ENCODE data around the gene C19orf73. TPM values are rescaled to one million over a fixed set of nuclear protein-coding genes. Genes with fewer than 3 reads are reported as not detected.

The C19orf73 gene
- total and polyA plus RNA-seq, 2 donors (not counting 1 experiment from before 2014, with no cell fraction given), result 0.30 to 0.83 TPM

DNA sequence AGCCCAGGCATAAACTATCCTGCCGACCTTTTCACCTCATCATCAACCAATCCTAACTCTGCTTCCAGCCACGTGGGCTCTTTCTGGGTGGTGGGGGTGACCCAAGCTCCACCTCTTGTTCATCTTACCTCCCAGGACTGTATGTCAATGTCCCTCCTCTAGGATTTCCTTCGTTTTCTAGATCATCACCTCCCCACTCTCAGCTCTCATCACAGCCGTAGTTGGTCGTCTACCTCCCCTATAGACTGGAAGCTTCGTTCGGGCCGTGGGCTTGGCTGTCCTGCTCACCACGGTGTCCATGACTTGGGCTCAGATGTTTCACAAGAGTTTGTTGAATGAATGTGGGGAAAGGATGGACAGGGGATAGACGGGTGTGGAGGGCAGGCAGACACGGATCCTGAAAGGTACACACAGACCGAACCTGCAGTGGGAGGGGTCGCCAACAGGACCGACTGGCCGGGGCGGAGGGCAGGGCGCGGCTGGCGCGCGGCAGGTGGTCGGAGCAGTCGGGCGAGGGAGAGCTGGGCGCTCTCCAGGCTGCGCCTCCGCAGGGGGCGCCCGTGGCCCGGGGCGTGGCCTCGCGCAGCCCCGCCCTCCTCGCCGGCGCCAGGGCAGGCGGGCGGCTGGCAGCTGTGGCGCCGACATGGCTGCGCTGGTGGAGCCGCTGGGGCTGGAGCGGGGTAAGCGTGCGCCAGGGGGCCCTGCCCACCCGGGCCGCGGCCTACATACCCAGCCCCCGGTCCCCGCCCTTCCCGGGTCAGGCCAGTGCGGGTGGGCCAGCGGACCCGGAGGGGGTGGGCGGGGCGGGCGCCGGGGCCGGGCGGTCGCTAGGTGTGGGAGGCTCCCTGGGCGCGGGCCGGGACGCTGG lies 4.9 kb downstream of the C19orf73 start, which contains the start of gene LIN7B:
Gene LIN7B (plus strand): TSS at position 609 of the 868 bp plus-strand sequence. CDS start 35 bp downstream, at position 644.
- H3K9me3 ChIP-seq (ENCODE audit: control insufficient read depth, insufficient read depth, low read depth, low read length), result no peaks in the 10 kb centered on the region
- H3K9ac ChIP-seq (ENCODE audit: insufficient read depth, low read length), result peak within 1 kb of the TSS; percentile 58
- no peaks in the 10 kb centered on the region for H3K27me3 ChIP-seq (ENCODE audit: control insufficient read depth, insufficient read depth, low read length)
- H3K4me3 ChIP-seq (replicated peaks in 1 of 4; ENCODE audit: control extremely low read depth in 1 of 4, insufficient read depth in 1 of 4, low read depth in 3 of 4, low read length in 4 of 4), result peak within 1 kb of the TSS; percentile 57 to 70 (median 65)
- H3K4me2 ChIP-seq (ENCODE audit: extremely low read depth, insufficient read depth, low read length), result peak within 1 kb of the TSS; percentile 89
- H3K36me3 ChIP-seq (ENCODE audit: control insufficient read depth, insufficient read depth, low read length), result peaks cover 2% of the 10 kb centered on the region
- DNase-seq (ENCODE audit: low read depth in 2 of 2), result peak; percentile 43 to 49
- TF ChIP-seq CTCF (conservative IDR thresholded peaks at IDR 0.05 in 1 of 2, IDR thresholded peaks at IDR 0.05 in 1 of 2; ENCODE audit: low read depth in 1 of 2, low read length in 2 of 2) (no peak), EZH2 (IDR thresholded peaks at IDR 0.05; ENCODE audit: low read length, missing control alignments) (no peak)
- H3K4me1 ChIP-seq (ENCODE audit: control insufficient read depth, extremely low read depth, insufficient read depth, low read length), result peaks cover 6% of the 10 kb centered on the region
- H2AFZ ChIP-seq (ENCODE audit: low read length), result peak within 1 kb of the TSS; percentile 78
- H3K79me2 ChIP-seq (ENCODE audit: control insufficient read depth, insufficient read depth, low read length), result no peaks in the 10 kb centered on the region
- H3K27ac ChIP-seq (ENCODE audit: insufficient read depth, low read length), result peak within 1 kb of the TSS; percentile 18
- H4K20me1 ChIP-seq (ENCODE audit: control insufficient read depth, extremely low read depth, insufficient read depth, low read length), result no peaks in the 10 kb centered on the region

GRCh38 chr19:49111218-49111998 lies 7.5 kb downstream of the C19orf73 start:
- H3K9ac ChIP-seq (ENCODE audit: insufficient read depth, low read length), result no peak overlapping the region
- TF ChIP-seq EZH2 (IDR thresholded peaks at IDR 0.05; ENCODE audit: low read length, missing control alignments) (no peak), CTCF (conservative IDR thresholded peaks at IDR 0.05 in 1 of 2, IDR thresholded peaks at IDR 0.05 in 1 of 2; ENCODE audit: low read depth in 1 of 2, low read length in 2 of 2) (no peak)
- no peaks in the 10 kb centered on the region for H3K9me3 ChIP-seq (ENCODE audit: control insufficient read depth, insufficient read depth, low read depth, low read length)
- DNase-seq (ENCODE audit: low read depth in 2 of 2), result no peak
- peaks cover 3% of the 10 kb centered on the region for H3K4me1 ChIP-seq (ENCODE audit: control insufficient read depth, extremely low read depth, insufficient read depth, low read length)
- H4K20me1 ChIP-seq (ENCODE audit: control insufficient read depth, extremely low read depth, insufficient read depth, low read length), result no peaks in the 10 kb centered on the region
- H3K79me2 ChIP-seq (ENCODE audit: control insufficient read depth, insufficient read depth, low read length), result no peaks in the 10 kb centered on the region
- no peak overlapping the region for H3K4me2 ChIP-seq (ENCODE audit: extremely low read depth, insufficient read depth, low read length)
- no peak overlapping the region for H3K27ac ChIP-seq (ENCODE audit: insufficient read depth, low read length)
- no peaks in the 10 kb centered on the region for H3K27me3 ChIP-seq (ENCODE audit: control insufficient read depth, insufficient read depth, low read length)
- H3K4me3 ChIP-seq (replicated peaks in 1 of 4; ENCODE audit: control extremely low read depth in 1 of 4, insufficient read depth in 1 of 4, low read depth in 3 of 4, low read length in 4 of 4), result no peak overlapping the region
- peaks cover 21% of the 10 kb centered on the region for H3K36me3 ChIP-seq (ENCODE audit: control insufficient read depth, insufficient read depth, low read length)
- H2AFZ ChIP-seq (ENCODE audit: low read length), result no peak overlapping the region

DNA sequence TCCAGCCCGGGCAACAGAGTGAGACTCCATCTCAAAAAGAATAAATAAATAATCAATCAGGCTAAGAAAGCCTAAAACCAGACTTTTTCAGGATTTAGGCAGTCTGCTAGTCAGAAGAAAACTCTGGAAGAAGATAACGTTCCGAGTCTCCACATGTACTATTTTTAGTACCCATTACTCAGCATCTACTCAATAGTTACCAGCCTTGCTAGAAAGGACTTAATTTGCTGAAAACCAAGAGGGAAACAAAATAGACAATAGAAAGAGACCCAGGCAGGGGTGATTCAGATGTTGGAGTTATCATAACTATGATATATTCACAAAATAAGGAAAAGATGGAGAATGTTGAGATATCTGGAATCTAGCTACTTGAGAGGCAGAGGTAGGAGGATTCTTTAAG lies 8.4 kb downstream of the C19orf73 start:
- Histone ChIP-seq H3K9me3 (ENCODE audit: control insufficient read depth, insufficient read depth, low read depth, low read length) (no peaks in the 10 kb centered on the region), H2AFZ (ENCODE audit: low read length) (no peak overlapping the region), H3K79me2 (ENCODE audit: control insufficient read depth, insufficient read depth, low read length) (no peaks in the 10 kb centered on the region), H3K4me2 (ENCODE audit: extremely low read depth, insufficient read depth, low read length) (no peak overlapping the region), H4K20me1 (ENCODE audit: control insufficient read depth, extremely low read depth, insufficient read depth, low read length) (no peaks in the 10 kb centered on the region), H3K36me3 (ENCODE audit: control insufficient read depth, insufficient read depth, low read length) (peaks cover 24% of the 10 kb centered on the region), H3K4me1 (ENCODE audit: control insufficient read depth, extremely low read depth, insufficient read depth, low read length) (peaks cover 3% of the 10 kb centered on the region), H3K27ac (ENCODE audit: insufficient read depth, low read length) (no peak overlapping the region), H3K9ac (ENCODE audit: insufficient read depth, low read length) (no peak overlapping the region), H3K27me3 (ENCODE audit: control insufficient read depth, insufficient read depth, low read length) (no peaks in the 10 kb centered on the region), H3K4me3 (replicated peaks in 1 of 4; ENCODE audit: control extremely low read depth in 1 of 4, insufficient read depth in 1 of 4, low read depth in 3 of 4, low read length in 4 of 4) (no peak overlapping the region)
- peak in 1 of 2 donors; percentile 62 for DNase-seq (ENCODE audit: low read depth in 2 of 2)
- no peak for TF ChIP-seq CTCF (conservative IDR thresholded peaks at IDR 0.05 in 1 of 2, IDR thresholded peaks at IDR 0.05 in 1 of 2; ENCODE audit: low read depth in 1 of 2, low read length in 2 of 2)
- no peak for TF ChIP-seq EZH2 (IDR thresholded peaks at IDR 0.05; ENCODE audit: low read length, missing control alignments)
